ENCODE measurements around the gene AOPEP. TPM values are rescaled to one million over a fixed set of nuclear protein-coding genes. Genes with fewer than 3 reads are reported as not detected.
A peak's percentile ranks its signal among the peaks of the same experiment; 100 is the strongest.

The AOPEP gene
- total and polyA plus RNA-seq, 11 donors: 105 to 310 (median 185) TPM

DNA sequence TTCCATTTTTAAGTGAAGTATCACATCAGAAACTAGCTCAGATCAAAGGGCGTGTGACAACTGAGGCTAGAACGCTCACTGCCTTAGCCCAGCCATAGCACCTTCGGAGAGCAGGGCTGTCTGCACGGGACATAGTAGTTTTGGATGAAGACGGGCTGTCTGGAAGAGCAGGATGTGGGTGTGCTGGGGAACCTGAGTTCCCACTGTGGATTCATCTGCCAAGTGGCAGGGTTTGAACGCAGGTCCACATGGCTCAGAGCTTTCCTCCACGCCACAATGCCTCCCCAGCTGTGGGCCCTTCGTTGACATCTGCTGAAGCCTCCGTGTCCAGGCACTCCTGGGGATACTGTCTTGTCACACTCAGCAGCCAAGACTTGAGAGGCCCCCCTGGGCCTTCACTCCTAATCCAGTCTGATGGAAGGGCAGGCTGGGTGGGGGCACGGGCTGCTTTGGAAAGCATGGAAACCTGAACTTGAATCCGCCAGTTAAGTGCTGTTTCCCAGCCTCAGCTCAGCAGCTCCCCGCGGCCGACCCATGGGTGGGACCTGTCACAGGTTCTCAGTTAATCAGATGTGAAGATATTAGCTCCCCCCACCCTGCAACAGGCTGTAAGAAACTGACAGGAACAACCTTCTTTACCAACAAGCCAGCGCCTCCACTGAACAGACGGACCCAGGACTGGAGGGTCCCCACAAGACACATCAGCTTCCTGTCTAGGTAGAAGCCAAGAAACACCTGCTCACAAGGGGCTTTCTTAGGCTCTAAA, 362.9 kb downstream of the AOPEP start:
- no peak for ATAC-seq
- 67 to 73% (median 69%) methylated on average over 12 to 16 of the region's 16 CpGs for WGBS, 4 donors
- intact Hi-C loops (cut with DNase I): loop anchor here in 1 of 10 donors (5.0 kb wide), 1 partner anchor 72 kb away; no protein-coding TSS in a partner anchor
- peaks cover 13 to 99% (median 73%) of the 10 kb centered on the region in 12 donors for H3K4me1 ChIP-seq
- TF ChIP-seq POLR2A (IDR thresholded peaks at IDR 0.05): no peak
- TF ChIP-seq, protein P1, sequence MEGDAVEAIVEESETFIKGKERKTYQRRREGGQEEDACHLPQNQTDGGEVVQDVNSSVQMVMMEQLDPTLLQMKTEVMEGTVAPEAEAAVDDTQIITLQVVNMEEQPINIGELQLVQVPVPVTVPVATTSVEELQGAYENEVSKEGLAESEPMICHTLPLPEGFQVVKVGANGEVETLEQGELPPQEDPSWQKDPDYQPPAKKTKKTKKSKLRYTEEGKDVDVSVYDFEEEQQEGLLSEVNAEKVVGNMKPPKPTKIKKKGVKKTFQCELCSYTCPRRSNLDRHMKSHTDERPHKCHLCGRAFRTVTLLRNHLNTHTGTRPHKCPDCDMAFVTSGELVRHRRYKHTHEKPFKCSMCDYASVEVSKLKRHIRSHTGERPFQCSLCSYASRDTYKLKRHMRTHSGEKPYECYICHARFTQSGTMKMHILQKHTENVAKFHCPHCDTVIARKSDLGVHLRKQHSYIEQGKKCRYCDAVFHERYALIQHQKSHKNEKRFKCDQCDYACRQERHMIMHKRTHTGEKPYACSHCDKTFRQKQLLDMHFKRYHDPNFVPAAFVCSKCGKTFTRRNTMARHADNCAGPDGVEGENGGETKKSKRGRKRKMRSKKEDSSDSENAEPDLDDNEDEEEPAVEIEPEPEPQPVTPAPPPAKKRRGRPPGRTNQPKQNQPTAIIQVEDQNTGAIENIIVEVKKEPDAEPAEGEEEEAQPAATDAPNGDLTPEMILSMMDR (IDR thresholded peaks at IDR 0.05): no peak
- no peaks in the 10 kb centered on the region for H3K9me3 ChIP-seq
- H3K27me3 ChIP-seq: no peaks in the 10 kb centered on the region
- H3K36me3 ChIP-seq: peaks cover 0 to 61% (median 28%) of the 10 kb centered on the region in 9 donors
- no peak for DNase-seq
- no peak overlapping the region for H3K4me3 ChIP-seq
- peak overlapping the region; percentile 17 to 90 (median 82) for H3K27ac ChIP-seq

DNA sequence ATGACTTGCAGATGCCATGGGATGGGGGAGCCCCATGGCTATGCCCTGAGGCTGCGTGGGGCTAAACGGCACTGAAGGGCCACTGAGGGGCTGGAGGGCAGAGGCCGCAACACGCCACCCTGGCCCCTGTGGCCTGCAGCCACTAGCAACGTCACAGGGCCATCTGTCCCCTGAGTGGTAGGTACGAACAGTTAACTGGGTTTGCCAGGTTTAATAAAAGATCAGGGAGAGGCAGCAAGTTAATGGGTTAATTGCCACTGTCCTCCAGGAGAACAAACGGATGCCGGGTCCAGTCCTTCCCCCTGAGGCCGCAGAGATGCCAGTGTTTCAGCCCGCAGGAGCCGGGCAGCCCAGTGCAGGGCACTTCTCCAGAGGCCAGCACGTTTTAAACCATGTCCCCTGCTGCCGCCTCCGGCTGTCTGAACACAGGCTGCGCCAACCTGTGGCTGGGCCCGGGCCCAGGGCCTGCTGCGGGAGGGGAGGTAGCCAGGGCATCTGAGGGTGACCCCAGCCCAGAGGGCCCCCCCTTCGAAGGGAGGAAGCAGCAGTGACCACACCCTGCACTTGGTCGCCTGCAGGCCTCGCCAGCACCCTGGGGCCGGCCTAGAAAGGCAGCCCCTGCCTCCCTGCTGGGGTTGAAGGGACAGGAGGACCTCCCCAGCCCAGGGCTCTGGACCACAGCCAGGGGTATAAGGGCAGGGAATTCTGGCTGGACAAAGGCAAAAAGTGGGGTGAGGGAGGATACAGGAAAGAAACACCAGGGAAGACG, 363.7 kb downstream of the AOPEP start:
- H3K9me3 ChIP-seq: no peaks in the 10 kb centered on the region
- peaks cover 0 to 54% (median 22%) of the 10 kb centered on the region in 9 donors for H3K36me3 ChIP-seq
- H3K4me1 ChIP-seq: peaks cover 13 to 99% (median 75%) of the 10 kb centered on the region in 12 donors
- 25 to 37% (median 29%) methylated on average over 14 to 22 of the region's 22 CpGs for WGBS, 4 donors
- DNase-seq (peak; percentile 71 to 86 (median 74)), ATAC-seq (peak; percentile 55 to 74 (median 68))
- no peak overlapping the region for H3K4me3 ChIP-seq
- no peaks in the 10 kb centered on the region for H3K27me3 ChIP-seq
- intact Hi-C loops (cut with DNase I): loop anchor here in 1 of 10 donors (5.0 kb wide), 1 partner anchor 73 kb away; no protein-coding TSS in a partner anchor
- TF ChIP-seq, protein P1 (IDR thresholded peaks at IDR 0.05): peak in 2 of 12 donors; percentile 14 to 22
- TF ChIP-seq POLR2A (IDR thresholded peaks at IDR 0.05): no peak
- H3K27ac ChIP-seq: peak overlapping the region; percentile 61 to 90 (median 82)

DNA sequence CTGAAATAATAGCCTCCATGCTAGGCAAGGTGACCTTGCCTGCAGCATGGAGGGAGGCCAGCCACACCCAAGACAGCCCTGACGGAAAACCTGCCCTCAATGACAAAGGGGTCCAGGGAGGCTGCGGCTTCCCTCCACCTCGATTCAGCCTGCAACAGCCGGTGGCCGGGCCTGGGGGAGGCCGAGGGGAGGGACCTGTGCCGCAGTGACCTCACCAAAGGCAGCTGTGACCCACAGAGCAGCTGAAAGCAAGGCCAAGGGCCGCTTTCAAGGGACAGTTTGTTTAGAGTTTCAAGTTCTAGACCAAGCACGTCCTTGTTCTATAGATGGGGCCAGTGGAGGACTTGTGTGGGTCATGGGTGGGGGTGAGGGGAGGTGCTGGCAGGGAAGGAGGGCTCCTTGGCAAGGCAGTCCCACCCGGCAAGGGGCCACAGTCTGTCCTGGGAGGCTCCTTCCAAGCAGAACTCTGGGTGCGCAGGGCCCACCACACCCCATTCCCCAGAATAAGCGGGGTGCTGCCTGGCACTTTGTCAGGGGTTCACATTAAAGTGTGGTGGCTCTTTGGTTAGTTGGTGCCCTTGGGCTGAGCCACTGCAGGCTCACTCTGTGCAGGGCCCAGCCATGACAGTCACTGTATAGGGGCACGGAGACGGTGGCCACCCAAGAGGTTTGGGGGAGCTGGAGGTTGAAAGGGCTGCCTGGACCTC, 364.5 kb downstream of the AOPEP start:
- H3K36me3 ChIP-seq: peaks cover 0 to 50% (median 14%) of the 10 kb centered on the region in 9 donors
- peaks cover 13 to 99% (median 79%) of the 10 kb centered on the region in 12 donors for H3K4me1 ChIP-seq
- DNase-seq: peak in 1 of 5 donors; percentile 47

More for the DNA sequence above, 364.5 kb downstream of the AOPEP start:
- H3K27me3 ChIP-seq: no peaks in the 10 kb centered on the region
- peak overlapping the region; percentile 61 to 90 (median 82) for H3K27ac ChIP-seq
- intact Hi-C loops (cut with DNase I): loop anchor here in 1 of 10 donors (5.0 kb wide), 1 partner anchor 74 kb away; no protein-coding TSS in a partner anchor
- no peaks in the 10 kb centered on the region for H3K9me3 ChIP-seq
- TF ChIP-seq, protein P1 (IDR thresholded peaks at IDR 0.05): no peak
- TF ChIP-seq POLR2A (IDR thresholded peaks at IDR 0.05): no peak
- 54 to 70% (median 58%) methylated on average over 11 to 14 of the region's 14 CpGs for WGBS, 4 donors
- no peak overlapping the region for H3K4me3 ChIP-seq
- peak in 2 of 4 donors; percentile 2 to 13 for ATAC-seq

All from heart left ventricle (tissue), 16 donors.